GM18867 (cell line): ENCODE data around the gene TRIO.

ENCODE experiments used
- ATAC-seq: cut with Tn5 transposase; IDR thresholded peaks from one replicate; pipeline ENCODE4 v1.9.1; 2021; ENCODE audit warnings: mild to moderate bottlenecking, moderate library complexity; ENCODE audit not compliant: unreplicated experiment

Gene TRIO

DNA sequence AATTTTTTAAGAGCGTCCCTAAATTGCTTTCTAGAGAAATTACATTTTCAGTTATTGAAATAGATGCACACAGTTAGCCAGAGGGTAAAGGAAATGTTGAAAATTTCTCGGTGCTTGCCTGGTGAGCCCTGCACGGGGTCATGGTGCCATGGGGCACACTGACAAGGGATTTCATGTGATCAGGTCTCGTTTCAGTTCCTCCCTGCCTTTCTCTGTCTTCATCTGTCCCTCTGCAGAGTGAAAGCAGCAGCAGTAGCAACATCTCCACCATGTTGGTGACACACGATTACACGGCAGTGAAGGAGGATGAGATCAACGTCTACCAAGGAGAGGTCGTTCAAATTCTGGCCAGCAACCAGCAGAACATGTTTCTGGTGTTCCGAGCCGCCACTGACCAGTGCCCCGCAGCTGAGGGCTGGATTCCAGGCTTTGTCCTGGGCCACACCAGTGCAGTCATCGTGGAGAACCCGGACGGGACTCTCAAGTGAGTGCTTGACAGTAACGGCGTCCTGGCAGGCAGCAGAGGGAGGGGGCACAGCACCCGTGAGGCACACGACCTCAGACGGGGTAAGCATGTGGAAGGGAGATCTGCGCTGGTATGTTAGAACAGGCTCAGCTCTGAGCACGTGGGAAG, 349.3 kb downstream of the TRIO start:
- no peak for ATAC-seq

DNA sequence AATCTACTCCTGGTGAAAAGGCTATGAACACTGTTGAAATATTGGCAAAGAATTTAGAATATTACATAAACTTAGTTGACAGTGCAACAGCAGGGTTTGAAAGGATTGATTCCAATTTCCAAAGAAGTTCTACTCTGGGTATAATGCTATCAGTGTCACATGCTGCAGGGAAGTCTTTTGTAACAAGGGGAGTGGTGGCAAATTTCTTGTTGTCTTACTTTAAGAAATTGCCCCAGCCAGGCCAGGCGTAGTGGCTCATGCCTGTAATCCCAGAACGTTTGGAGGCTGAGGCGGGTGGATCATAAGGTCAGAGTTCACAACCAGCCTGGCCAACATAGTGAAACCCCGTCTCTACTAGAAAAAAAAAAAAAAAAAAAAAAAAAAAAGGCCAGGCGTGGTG, 352.2 kb downstream of the TRIO start:
- ATAC-seq: no peak

DNA sequence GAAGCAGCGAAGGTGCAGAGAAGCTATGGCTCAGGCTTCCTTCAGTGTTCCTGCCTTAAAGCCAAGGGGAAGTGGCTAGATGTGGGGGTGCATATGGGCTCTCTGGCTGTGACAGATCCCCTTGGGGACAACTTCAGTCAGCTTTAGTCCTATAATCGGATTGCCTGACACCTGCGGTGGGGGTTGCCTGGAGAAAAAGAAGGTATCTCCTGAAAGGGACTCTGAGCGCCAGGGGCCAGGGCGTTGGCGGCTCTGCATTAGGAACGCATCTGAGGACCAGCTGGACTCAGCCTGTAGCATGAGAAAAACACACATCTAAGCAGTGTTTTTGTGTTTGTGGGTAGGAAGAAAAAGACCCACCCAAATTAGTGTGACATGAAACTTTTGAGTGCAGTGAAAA, 354.2 kb downstream of the TRIO start:
- no peak for ATAC-seq

DNA sequence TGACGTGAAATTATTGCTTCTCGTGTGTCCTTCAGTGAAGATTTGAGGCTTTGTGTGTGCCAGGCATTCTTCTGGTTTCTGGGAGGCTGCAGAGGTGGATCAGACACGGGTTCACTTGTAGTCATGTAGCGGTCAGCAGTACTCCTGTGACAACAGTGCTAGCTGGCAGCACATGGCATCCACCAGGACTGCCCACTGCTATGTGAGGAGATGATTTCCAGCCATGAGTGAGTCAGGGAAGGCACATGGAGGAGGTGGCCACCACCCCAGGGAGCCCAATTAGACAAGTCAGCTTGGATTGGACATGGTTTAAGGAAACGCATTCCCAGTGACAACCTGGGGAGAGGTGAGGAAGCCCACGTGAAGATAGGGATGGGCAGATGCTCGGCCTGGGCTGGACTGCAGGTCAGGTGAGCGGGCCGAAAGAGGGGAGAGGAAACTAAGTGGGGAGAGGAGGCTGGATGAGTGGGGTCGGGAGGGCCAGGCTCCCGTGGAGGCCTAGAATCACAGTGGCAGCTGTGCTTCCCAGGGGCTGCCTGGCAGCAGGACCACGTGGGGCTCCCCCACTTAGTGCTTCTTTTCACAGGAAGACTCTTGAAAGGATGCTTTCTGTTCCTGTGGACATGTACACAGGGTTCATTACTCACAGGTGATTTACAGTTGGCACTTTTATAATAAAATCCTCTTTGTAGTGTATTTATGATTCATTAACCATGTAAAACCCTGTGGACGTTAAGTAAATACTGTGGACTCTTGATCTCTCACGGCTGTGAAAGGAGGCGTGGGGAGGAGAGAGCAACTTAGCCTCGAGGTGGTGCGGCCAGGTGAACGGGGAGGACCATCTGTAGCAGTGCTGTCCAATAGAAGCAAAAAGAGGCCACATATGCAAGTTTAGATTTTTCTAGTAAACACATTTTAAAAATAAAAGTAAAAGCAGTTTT, 358.5 kb downstream of the TRIO start:
- ATAC-seq: no peak

DNA sequence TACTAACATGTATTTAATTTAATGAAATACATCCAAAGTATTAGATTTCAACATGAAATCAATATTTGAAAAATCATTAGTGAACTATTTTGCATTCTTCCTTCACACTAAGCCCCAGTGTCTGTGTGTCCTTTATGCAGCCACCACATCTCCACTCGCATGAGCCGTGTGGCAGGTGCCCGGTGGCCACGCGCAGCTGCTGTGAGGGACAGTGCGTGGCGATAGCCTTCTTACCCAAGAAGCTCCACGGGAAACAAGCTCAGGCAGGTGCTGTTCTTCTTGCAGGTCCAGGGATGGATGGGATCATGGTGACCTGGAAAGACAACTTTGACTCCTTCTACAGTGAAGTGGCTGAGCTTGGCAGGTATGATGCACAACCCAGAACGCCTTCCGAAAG, 359.1 kb downstream of the TRIO start:
- ATAC-seq: no peak

DNA sequence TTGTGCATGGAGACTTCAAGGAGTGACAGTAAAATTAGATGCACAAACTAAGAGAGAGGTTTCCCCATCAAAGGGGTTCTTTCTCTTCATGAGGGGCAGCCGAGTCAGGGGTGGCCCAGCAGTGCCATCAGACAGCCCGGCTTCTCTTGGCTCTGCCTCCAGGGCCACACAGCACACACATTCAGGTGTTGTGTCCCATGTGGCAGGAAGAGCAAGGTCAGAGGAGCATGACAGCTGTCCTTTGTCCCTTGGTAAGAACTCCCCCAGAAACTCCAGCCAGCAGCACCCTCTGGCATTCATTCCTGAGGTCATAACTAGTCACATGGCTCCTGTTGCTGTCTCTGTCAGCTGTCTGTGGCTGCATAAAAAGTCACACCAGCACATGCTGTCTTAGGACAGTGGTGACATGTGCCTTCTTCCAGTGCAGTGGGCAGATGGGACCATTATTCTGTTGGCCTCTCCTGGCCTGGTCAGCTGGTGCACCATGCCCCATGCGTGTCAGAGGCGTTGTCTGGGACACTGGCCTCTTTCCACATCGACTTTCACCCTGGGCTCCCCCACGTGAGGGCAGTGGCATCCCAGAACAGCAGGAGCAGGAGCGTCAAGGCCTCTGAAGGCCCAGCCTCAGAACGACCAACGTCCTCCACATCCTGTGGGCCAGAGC, 360.0 kb downstream of the TRIO start:
- no peak for ATAC-seq

DNA sequence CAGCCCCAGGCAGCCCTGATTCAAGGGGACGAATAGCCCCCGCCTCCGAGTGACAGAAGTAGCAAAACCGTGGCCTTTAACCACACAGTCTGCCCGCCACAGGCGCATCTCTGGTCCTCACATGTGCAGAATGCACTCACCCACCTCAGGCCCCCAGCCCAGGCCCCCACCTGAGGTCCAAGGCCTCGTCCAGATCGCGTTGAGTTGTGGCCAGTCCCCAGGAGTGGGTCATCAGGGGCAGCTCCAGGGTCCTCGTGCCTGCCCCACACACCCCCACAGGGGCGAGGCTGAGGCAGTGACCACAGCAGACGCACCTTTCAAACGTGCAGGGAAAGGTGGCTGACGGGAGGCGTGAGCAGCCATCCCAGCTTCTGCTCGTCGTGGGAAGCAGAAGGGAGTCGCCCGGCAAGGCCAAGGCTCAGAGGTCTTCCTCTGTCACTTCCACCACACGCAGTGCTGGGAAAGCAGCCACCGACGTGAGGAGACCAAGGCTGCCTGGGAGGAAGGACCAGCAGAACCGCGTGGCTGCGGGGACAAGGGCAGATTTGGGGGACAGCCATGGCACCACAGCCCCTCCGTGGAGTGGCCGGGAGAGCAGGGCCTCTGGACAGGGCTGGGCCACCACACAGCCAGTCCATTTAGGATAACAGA, 360.7 kb downstream of the TRIO start:
- ATAC-seq: no peak

DNA sequence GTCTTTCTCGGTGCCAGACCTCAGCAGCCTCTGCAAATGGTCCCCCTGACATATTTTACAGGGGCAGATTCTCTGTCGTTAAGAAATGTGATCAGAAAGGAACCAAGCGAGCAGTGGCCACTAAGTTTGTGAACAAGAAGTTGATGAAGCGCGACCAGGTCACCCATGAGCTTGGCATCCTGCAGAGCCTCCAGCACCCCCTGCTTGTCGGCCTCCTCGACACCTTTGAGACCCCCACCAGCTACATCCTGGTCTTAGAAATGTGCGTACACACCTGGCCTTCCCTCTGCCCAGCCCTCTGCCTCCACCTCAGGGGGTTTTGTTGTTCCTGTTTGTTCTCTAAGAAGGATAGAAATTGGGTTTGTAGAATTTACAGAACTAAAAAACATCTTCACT, 361.2 kb downstream of the TRIO start:
- no peak for ATAC-seq

DNA sequence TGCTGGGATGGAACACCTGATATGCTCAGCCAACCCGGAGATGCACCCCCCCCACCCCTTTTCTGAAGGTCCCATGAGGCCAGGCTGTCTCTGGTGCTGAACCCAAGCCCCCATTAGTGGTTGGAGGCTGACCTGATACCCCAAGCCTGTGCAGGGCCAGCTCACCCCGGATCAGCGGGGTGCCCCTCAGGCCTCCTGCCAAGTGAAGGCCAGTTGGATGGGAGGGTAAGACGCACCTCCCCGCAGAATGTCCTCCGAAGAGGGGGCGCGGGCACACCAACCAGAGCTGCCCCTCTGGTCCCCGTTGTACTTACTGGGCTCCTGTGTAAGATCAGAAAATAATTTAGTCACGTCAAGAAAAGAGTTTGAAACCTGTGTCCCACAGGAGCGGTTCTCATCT, 361.7 kb downstream of the TRIO start:
- ATAC-seq: no peak

DNA sequence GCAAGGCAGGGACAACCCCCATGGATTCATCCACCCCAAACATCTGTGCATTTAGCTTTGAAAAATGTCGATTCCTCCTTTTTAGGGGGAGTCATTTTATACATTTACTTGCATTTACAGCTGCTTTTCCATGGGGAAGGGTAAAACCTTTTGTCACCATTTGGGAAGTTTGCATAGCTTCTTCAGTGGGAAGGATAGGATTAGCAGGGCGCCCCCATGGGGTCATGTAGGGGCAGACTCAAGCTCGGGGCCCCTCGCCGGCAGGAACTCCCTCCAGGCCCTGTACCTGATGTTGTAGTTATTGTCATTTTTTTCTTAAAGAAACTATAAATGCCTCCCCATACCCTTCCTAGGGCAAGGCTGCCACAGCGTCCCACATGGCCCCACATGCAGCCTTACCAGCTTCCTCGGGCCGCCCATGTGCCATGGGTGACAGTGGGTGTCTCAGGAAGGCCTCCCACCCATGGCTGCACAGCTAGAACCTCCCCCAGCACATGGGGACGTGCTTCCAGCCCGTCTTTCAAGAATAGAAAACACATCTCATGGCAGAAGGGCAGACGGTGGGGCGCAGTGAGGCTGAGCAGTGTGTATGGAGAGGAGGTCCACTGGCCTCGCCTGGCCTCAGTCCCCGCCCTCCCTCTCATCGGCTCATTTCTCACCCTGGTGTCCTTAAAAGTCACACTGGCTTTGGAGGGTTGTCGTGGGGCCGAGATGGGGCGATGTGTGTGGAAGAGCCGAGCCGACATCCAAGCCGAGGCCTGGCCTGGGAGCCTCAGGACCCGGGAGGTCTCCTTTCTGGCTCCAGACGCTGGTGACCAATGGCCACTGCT, 362.4 kb downstream of the TRIO start:
- no peak for ATAC-seq

DNA sequence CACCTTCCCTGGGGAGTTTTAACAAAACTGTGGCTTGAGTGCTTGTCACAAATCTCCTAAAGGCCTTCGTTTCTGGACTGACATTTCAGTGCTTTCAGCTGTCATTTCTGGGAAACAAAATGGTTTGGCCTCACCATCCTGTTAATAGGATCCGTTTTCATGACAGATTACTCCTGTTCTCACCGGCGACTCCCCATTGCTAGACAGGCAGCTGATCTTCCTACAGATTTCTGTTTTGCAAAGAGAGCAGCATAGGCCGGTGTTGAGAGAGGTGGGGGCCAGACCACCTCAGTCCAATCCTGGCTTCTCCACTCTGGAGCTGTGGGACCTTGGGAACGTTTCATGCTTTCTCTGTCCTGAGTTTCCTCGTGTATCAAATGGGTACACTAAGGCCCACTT, 363.0 kb downstream of the TRIO start:
- ATAC-seq: no peak

DNA sequence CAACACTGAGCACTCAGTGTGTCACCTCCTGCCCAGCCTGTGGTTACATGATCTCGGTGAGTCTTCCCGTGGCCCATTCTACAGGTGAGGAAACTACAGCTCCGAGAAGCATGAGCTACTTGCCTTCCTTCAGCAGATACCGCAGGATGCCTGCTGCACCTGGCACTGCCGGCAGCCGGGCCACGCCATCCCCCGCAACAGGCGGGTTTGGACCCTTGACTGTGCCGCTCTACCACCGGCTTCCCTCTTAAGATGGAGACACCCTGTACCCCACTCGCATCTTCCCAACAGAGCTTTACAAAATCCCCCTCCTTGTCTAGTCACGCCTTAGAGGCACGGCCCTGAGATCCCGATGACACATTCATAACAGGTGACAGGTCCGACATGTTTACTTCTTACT, 363.5 kb downstream of the TRIO start:
- no peak for ATAC-seq

DNA sequence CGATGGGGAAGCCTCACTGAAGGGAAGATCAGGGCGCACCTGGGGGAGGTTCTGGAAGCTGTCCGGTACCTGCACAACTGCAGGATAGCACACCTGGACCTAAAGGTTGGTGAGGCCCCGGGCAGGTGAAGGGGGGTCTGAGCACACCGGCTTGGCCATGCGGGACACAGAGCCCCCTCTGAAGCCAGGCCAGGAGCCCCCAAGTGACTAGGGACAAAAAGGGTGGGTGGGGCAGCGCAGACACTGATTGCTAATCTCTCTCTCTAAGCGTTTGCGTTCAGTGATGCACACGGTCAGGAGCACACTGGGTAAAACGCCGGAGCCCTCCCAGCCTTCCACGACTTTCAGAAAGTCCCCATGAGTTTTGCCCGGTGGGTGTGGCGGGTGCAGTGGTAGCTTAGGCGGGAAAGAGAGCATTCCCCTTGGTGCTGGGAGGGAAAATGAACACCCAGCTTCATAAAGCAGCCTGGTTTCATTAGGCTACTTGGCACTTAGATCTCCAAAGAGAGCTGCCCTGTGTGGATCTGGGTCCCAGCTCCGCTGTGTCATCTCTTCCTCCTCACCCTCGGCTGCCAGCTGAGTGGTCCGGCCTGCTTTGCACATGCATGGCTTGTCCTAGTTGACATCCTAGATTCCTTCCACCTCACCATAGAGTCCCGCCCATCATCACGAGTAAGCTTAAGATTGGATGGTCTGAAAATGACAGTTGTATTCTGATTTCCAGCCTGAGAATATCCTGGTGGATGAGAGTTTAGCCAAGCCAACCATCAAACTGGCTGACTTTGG, 364.2 kb downstream of the TRIO start:
- no peak for ATAC-seq

DNA sequence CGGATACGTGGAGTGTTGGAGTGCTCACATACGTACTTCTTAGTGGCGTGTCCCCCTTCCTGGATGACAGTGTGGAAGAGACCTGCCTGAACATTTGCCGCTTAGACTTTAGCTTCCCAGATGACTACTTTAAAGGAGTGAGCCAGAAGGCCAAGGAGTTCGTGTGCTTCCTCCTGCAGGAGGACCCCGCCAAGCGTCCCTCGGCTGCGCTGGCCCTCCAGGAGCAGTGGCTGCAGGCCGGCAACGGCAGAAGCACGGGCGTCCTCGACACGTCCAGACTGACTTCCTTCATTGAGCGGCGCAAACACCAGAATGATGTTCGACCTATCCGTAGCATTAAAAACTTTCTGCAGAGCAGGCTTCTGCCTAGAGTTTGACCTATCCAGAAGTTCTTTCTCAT, 364.9 kb downstream of the TRIO start:
- no peak for ATAC-seq

DNA sequence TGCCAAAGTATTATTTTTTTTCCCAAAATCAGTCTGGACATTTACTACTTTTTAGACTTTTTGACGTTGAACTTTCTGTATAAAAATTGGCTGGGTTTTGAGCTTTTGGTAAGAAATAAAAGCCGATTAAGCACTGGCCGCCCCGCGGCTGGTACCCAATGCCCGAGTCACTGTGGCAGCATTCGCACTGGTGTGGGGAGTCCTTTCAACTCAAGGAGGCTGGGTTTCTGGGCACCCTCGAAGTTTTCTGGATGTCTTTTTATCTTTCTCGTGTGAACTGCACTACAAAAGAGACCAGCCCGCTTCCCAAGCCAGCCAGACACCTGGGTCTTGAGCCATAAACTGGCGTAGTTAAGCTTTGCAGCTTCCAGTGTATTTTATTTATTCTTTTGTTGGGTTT, 366.4 kb downstream of the TRIO start:
- no peak for ATAC-seq

DNA sequence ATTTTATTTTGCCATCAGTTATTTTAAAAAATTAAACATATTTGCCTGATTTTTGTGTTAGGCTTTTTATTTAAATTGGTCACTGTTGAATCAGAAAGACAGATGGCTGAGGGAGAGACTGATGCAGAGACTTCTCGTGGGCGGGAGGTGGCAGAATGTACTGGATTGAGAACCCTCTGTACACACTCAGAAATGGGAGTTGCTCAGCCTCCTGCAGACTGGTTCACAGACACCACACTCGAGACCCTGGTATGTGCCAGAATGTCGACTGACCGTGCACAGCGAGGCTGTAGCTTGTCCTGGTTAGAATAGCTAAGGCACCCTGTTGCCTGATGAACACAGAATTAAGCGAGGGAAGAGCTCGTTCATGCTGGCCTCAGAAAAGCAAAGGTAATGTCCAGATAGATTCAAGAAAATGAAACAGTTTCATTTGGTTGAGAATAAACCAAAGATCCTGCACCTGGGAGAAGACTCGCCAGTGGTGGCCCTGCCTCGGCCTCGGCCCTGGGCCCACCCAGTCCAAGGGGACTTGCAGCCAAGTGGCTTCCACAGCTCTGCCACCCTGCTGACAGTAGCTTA, 367.1 kb downstream of the TRIO start:
- no peak for ATAC-seq

DNA sequence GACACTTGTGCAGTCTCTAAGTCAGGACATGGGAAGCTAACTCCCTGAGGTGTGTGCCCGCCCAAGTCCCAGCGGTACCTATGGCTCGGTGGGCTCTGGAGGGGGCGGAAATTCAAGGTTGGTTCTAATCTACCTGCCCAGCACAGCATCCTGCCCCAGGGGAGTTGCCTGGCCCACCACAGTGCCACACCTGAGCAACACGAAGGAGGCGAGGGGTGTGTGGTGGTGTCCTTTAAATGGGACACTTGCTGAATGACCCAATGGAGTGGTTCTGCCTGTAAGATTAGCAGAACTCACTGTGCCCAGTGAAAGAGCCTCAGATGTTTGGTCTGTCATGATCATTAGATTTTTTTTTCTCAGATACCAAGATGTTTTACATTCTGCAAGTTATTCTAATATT, 367.7 kb downstream of the TRIO start:
- no peak for ATAC-seq

DNA sequence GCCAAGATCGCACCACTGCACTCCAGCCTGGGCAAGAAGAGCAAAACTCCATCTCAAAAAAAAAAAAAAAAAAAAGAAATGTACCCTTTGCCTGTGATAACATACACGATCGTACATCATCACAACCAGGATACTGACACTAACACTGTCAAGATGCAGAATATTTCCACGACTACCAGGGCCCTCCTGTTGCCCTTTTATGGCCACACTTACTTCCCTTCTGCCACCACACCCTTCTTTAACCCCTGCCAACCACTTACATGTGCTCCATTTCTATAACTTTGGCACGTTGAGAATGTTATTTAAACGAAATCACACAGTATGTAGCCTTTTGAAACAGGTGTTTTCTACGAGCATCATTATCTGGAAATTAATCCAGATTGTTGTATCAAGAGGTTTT, 369.4 kb downstream of the TRIO start:
- no peak for ATAC-seq

DNA sequence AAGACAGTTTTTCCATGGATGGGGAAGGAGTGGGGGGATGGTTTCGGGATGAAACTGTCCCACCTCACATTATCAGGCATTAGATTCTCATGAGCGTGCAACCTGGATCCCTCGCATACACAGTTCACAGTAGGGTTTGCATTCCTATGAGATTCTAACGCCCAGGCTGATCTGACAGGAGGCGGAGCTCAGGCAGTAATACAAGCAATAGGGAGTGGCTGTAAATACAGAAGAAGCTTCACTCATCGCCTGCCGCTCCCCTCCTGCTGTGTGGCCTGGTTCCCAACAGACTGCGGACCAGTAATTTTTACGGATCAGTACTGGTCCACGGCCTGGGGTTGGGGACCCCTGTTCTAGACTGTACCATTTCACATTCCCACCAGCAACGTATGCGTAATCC, 370.1 kb downstream of the TRIO start:
- ATAC-seq: no peak
